ENCODE results near the gene USP22. TPM values are rescaled to one million over a fixed set of nuclear protein-coding genes. Genes with fewer than 3 reads are reported as not detected.

Gene USP22
- total RNA-seq, 1 donor from 2014 or later, result 160 TPM

- peak; percentile 35 for DNase-seq
- peak; percentile 14 for ATAC-seq
- H3K27me3 ChIP-seq, result no peaks in the 10 kb centered on the region
- H3K9me3 ChIP-seq, result no peaks in the 10 kb centered on the region
- intact Hi-C loops (cut with DNase I), result no loop called here
- peaks cover 92% of the 10 kb centered on the region for H3K36me3 ChIP-seq
- H3K4me1 ChIP-seq, result peaks cover 4% of the 10 kb centered on the region
- TF ChIP-seq CTCF (IDR thresholded peaks at IDR 0.05), result no peak
- no peak overlapping the region for H3K4me3 ChIP-seq
- H3K27ac ChIP-seq, result no peak overlapping the region
Measured at GRCh38 chr17:21020622-21021021, 22.2 kb downstream of the USP22 start.

- ATAC-seq, result peak; percentile 54
- H3K36me3 ChIP-seq, result peaks cover 92% of the 10 kb centered on the region
Measured at GRCh38 chr17:21019976-21020586, 22.7 kb downstream of the USP22 start.

GRCh38 chr17:21018894-21019293 is 23.9 kb downstream of the USP22 start:
- peak; percentile 28 for DNase-seq
- Histone ChIP-seq H3K4me3 (no peak overlapping the region), H3K27ac (no peak overlapping the region), H3K36me3 (peaks cover 92% of the 10 kb centered on the region), H3K27me3 (no peaks in the 10 kb centered on the region), H3K9me3 (no peaks in the 10 kb centered on the region), H3K4me1 (peaks cover 4% of the 10 kb centered on the region)
- ATAC-seq, result no peak
- intact Hi-C loops (cut with DNase I), result no loop called here
- TF ChIP-seq CTCF (IDR thresholded peaks at IDR 0.05), result no peak

More at GRCh38 chr17:21019976-21020586, 22.7 kb downstream of the USP22 start:
- H3K4me3 ChIP-seq, result no peak overlapping the region
- no peaks in the 10 kb centered on the region for H3K27me3 ChIP-seq
- TF ChIP-seq CTCF (IDR thresholded peaks at IDR 0.05), result peak; percentile 22
- peak; percentile 60 for DNase-seq
- no peaks in the 10 kb centered on the region for H3K9me3 ChIP-seq
- H3K4me1 ChIP-seq, result peaks cover 4% of the 10 kb centered on the region
- intact Hi-C loops (cut with DNase I), result no loop called here
- H3K27ac ChIP-seq, result no peak overlapping the region

- peak; percentile 27 for DNase-seq
- no peaks in the 10 kb centered on the region for H3K9me3 ChIP-seq
- no peak for TF ChIP-seq CTCF (IDR thresholded peaks at IDR 0.05)
- no peaks in the 10 kb centered on the region for H3K27me3 ChIP-seq
- no peak overlapping the region for H3K27ac ChIP-seq
- intact Hi-C loops (cut with DNase I), result no loop called here
- peaks cover 93% of the 10 kb centered on the region for H3K36me3 ChIP-seq
- H3K4me1 ChIP-seq, result no peaks in the 10 kb centered on the region
- H3K4me3 ChIP-seq, result no peak overlapping the region
- ATAC-seq, result no peak
Measured at GRCh38 chr17:21017861-21018260, 24.9 kb downstream of the USP22 start.

GRCh38 chr17:21017256-21017655 is 25.6 kb downstream of the USP22 start:
- H3K27ac ChIP-seq, result no peak overlapping the region
- H3K36me3 ChIP-seq, result peaks cover 99% of the 10 kb centered on the region
- H3K4me3 ChIP-seq, result no peak overlapping the region
- H3K27me3 ChIP-seq, result no peaks in the 10 kb centered on the region
- no peak for TF ChIP-seq CTCF (IDR thresholded peaks at IDR 0.05)
- ATAC-seq, result no peak
- DNase-seq, result peak; percentile 48
- no peaks in the 10 kb centered on the region for H3K9me3 ChIP-seq
- H3K4me1 ChIP-seq, result no peaks in the 10 kb centered on the region
- intact Hi-C loops (cut with DNase I), result no loop called here

GRCh38 chr17:21016826-21017225 is 26.0 kb downstream of the USP22 start:
- H3K9me3 ChIP-seq, result no peaks in the 10 kb centered on the region
- no peak for ATAC-seq
- H3K27ac ChIP-seq, result no peak overlapping the region
- no peak overlapping the region for H3K4me3 ChIP-seq
- no peaks in the 10 kb centered on the region for H3K4me1 ChIP-seq
- TF ChIP-seq CTCF (IDR thresholded peaks at IDR 0.05), result no peak
- no peak for DNase-seq
- no peaks in the 10 kb centered on the region for H3K27me3 ChIP-seq
- peaks cover 100% of the 10 kb centered on the region for H3K36me3 ChIP-seq
- intact Hi-C loops (cut with DNase I), result no loop called here
